CD4-positive, CD25-positive, alpha-beta regulatory T cell (primary cell): ENCODE data around the gene TFAP2E. TPM values are rescaled to one million over a fixed set of nuclear protein-coding genes. Genes with fewer than 3 reads are reported as not detected.

Experiments
- ATAC-seq, 2 donors: fragments of 150-1000 bp; cut with Tn5 transposase; one replicate each; pipeline ENCODE4 v1.10.0; 2021; ENCODE audit warnings: low read depth in 2 of 2, moderate number of reproducible peaks in 2 of 2, moderate library complexity in 1 of 2
- DNase-seq, 3 donors: peaks; one replicate each; pipeline versions ENCODE4 v3.0.0 to v3.0.0-alpha.2; 2012 to 2022; ENCODE audit warnings: mixed read lengths in 1 of 3
- H3K27ac ChIP-seq: one replicate; pipeline ENCODE4 v1.7.0; 2013; ENCODE audit warnings: mild to moderate bottlenecking, low read length; ENCODE audit not compliant: insufficient read depth, poor library complexity, severe bottlenecking
- H3K27me3 ChIP-seq: one replicate; pipeline ENCODE4 v1.7.0; 2013; ENCODE audit warnings: low read length; ENCODE audit not compliant: control insufficient read depth, insufficient read depth
- H3K36me3 ChIP-seq: one replicate; pipeline ENCODE4 v1.7.0; 2013; ENCODE audit warnings: mild to moderate bottlenecking, low read length, moderate library complexity; ENCODE audit not compliant: control insufficient read depth, insufficient read depth
- H3K4me1 ChIP-seq: 2 replicates; pipeline ENCODE4 v1.7.0; 2013; ENCODE audit warnings: mild to moderate bottlenecking, low read length; ENCODE audit not compliant: insufficient read depth, control insufficient read depth, poor library complexity, severe bottlenecking
- H3K4me3 ChIP-seq: one replicate; pipeline ENCODE4 v1.7.0; 2013; ENCODE audit warnings: low read depth, mild to moderate bottlenecking, low read length, moderate library complexity
- H3K9me3 ChIP-seq, 2 experiments: 1 replicate in 1 of 2; 2 replicates in 1 of 2; pipeline ENCODE4 v1.7.0; 2013; ENCODE audit warnings: low read length in 2 of 2, mild to moderate bottlenecking in 1 of 2, moderate library complexity in 1 of 2; ENCODE audit not compliant: control insufficient read depth in 2 of 2
- H3K27ac Mint-ChIP-seq, 3 donors: one replicate each; pipeline ENCODE4 v1.8.0; 2020 to 2022; ENCODE audit warnings: mild to moderate bottlenecking in 3 of 3, mixed read lengths in 3 of 3, moderate library complexity in 2 of 3
- H3K27me3 Mint-ChIP-seq: one replicate; pipeline ENCODE4 v1.8.0; 2022; ENCODE audit warnings: mild to moderate bottlenecking, mixed read lengths
- H3K36me3 Mint-ChIP-seq: one replicate; pipeline ENCODE4 v1.8.0; 2020; ENCODE audit warnings: mixed read lengths
- H3K4me1 Mint-ChIP-seq, 4 donors: one replicate each; pipeline ENCODE4 v1.8.0; 2020 to 2022; ENCODE audit warnings: mixed read lengths in 4 of 4, mild to moderate bottlenecking in 1 of 4
- H3K4me3 Mint-ChIP-seq, 4 donors: one replicate each; pipeline ENCODE4 v1.8.0; 2020 to 2022; ENCODE audit warnings: mild to moderate bottlenecking in 4 of 4, mixed read lengths in 4 of 4, moderate library complexity in 3 of 4
- H3K9me3 Mint-ChIP-seq, 7 donors: one replicate each; pipeline ENCODE4 v1.8.0; 2020 to 2022; ENCODE audit warnings: mixed read lengths in 7 of 7, mild to moderate bottlenecking in 3 of 7, moderate library complexity in 2 of 7
- polyA plus RNA-seq, 4 donors: library from polyadenylated mRNA; unstranded; fragments of 300-500 nt; fragmentation: Illumina TruSeq; gene quantifications; one replicate each; pipeline ENCODE4 v1.2.3, GENCODE V29; 2021
- total RNA-seq: library from RNA; stranded (reverse); gene quantifications from one replicate; pipeline ENCODE4 v1.2.3, GENCODE V29; 2022

Gene TFAP2E
- total and polyA plus RNA-seq, 5 donors from 2014 or later, result 0.17 to 5.1 (median 0.46) TPM; not detected in 1

- no peak for ATAC-seq
- peaks cover 7% of the 10 kb centered on the region for H3K4me1 ChIP-seq
- H3K36me3 ChIP-seq, result no peaks in the 10 kb centered on the region
- no peak overlapping the region for H3K27ac ChIP-seq
- H3K27me3 ChIP-seq, result no peaks in the 10 kb centered on the region
- Mint-ChIP-seq H3K9me3 (peaks cover 0 to 3% (median 0%) of the 10 kb centered on the region in 7 donors), H3K27me3 (no peaks in the 10 kb centered on the region), H3K4me3 (no peak overlapping the region), H3K36me3 (peaks cover 3% of the 10 kb centered on the region), H3K27ac (no peak overlapping the region), H3K4me1 (peaks cover 0 to 25% (median 15%) of the 10 kb centered on the region in 4 donors)
- no peaks in the 10 kb centered on the region for H3K9me3 ChIP-seq
- H3K4me3 ChIP-seq, result no peak overlapping the region
- no peak for DNase-seq
Observed at GRCh38 chr1:35570589-35571137, 2.5 kb upstream of the TFAP2E start.

GRCh38 chr1:35571263-35571662 lies 1.9 kb upstream of the TFAP2E start:
- Mint-ChIP-seq H3K9me3 (peaks cover 0 to 3% (median 0%) of the 10 kb centered on the region in 7 donors), H3K27me3 (peaks cover 4% of the 10 kb centered on the region), H3K4me1 (peaks cover 0 to 31% (median 18%) of the 10 kb centered on the region in 4 donors), H3K27ac (peak overlapping the region in 1 of 3 donors; percentile 15), H3K4me3 (peak overlapping the region in 1 of 4 donors; percentile 55), H3K36me3 (peaks cover 3% of the 10 kb centered on the region)
- Histone ChIP-seq H3K9me3 (no peaks in the 10 kb centered on the region), H3K36me3 (no peaks in the 10 kb centered on the region), H3K27ac (no peak overlapping the region), H3K4me1 (peaks cover 8% of the 10 kb centered on the region), H3K4me3 (no peak overlapping the region), H3K27me3 (no peaks in the 10 kb centered on the region)
- ATAC-seq (no peak), DNase-seq (no peak)

- peaks cover 6% of the 10 kb centered on the region for H3K27me3 Mint-ChIP-seq
- ATAC-seq (no peak), DNase-seq (no peak)
- H3K4me3 Mint-ChIP-seq, result no peak overlapping the region
- no peak overlapping the region for H3K4me3 ChIP-seq
- H3K9me3 ChIP-seq, result no peaks in the 10 kb centered on the region
- H3K27ac Mint-ChIP-seq, result peak overlapping the region in 1 of 3 donors; percentile 85
- H3K9me3 Mint-ChIP-seq, result peaks cover 0 to 3% (median 0%) of the 10 kb centered on the region in 7 donors
- H3K27ac ChIP-seq, result no peak overlapping the region
- H3K4me1 ChIP-seq, result peaks cover 16% of the 10 kb centered on the region
- H3K36me3 Mint-ChIP-seq, result no peaks in the 10 kb centered on the region
- H3K36me3 ChIP-seq, result no peaks in the 10 kb centered on the region
- no peaks in the 10 kb centered on the region for H3K27me3 ChIP-seq
- peaks cover 0 to 34% (median 20%) of the 10 kb centered on the region in 4 donors for H3K4me1 Mint-ChIP-seq
Observed at GRCh38 chr1:35572296-35572695, 818 bp upstream of the TFAP2E start.

GRCh38 chr1:35574125-35574654 lies 1.1 kb downstream of the TFAP2E start:
- Mint-ChIP-seq H3K27me3 (peaks cover 6% of the 10 kb centered on the region), H3K4me1 (peaks cover 0 to 37% (median 18%) of the 10 kb centered on the region in 4 donors), H3K4me3 (no peak overlapping the region), H3K36me3 (no peaks in the 10 kb centered on the region), H3K27ac (no peak overlapping the region), H3K9me3 (peaks cover 0 to 3% (median 0%) of the 10 kb centered on the region in 7 donors)
- no peak overlapping the region for H3K4me3 ChIP-seq
- H3K27me3 ChIP-seq, result no peaks in the 10 kb centered on the region
- H3K27ac ChIP-seq, result no peak overlapping the region
- ATAC-seq, result no peak
- no peaks in the 10 kb centered on the region for H3K9me3 ChIP-seq
- H3K4me1 ChIP-seq, result peaks cover 24% of the 10 kb centered on the region
- H3K36me3 ChIP-seq, result no peaks in the 10 kb centered on the region
- DNase-seq, result no peak

- ATAC-seq, result no peak
Observed at GRCh38 chr1:35574655-35575415, 1.7 kb downstream of the TFAP2E start.

GRCh38 chr1:35575416-35575958 lies 2.4 kb downstream of the TFAP2E start:
- H3K4me3 Mint-ChIP-seq, result peak overlapping the region; percentile 68 to 88 (median 79)
- Histone ChIP-seq H3K9me3 (no peaks in the 10 kb centered on the region), H3K27ac (no peak overlapping the region), H3K4me1 (peaks cover 24% of the 10 kb centered on the region), H3K27me3 (no peaks in the 10 kb centered on the region), H3K36me3 (no peaks in the 10 kb centered on the region), H3K4me3 (no peak overlapping the region)
- H3K4me1 Mint-ChIP-seq, result peaks cover 0 to 37% (median 18%) of the 10 kb centered on the region in 4 donors
- ATAC-seq, result no peak
- peaks cover 6% of the 10 kb centered on the region for H3K27me3 Mint-ChIP-seq
- peak overlapping the region in 2 of 3 donors; percentile 0 to 39 for H3K27ac Mint-ChIP-seq
- no peak for DNase-seq
- H3K9me3 Mint-ChIP-seq, result no peaks in the 10 kb centered on the region
- H3K36me3 Mint-ChIP-seq, result no peaks in the 10 kb centered on the region

More at GRCh38 chr1:35574655-35575415, 1.7 kb downstream of the TFAP2E start:
- no peaks in the 10 kb centered on the region for H3K36me3 Mint-ChIP-seq
- Histone ChIP-seq H3K4me1 (peaks cover 24% of the 10 kb centered on the region), H3K36me3 (no peaks in the 10 kb centered on the region), H3K27ac (no peak overlapping the region), H3K27me3 (no peaks in the 10 kb centered on the region), H3K9me3 (no peaks in the 10 kb centered on the region), H3K4me3 (no peak overlapping the region)
- H3K9me3 Mint-ChIP-seq, result peaks cover 0 to 3% (median 0%) of the 10 kb centered on the region in 7 donors
- peaks cover 0 to 37% (median 18%) of the 10 kb centered on the region in 4 donors for H3K4me1 Mint-ChIP-seq
- peaks cover 6% of the 10 kb centered on the region for H3K27me3 Mint-ChIP-seq
- no peak for DNase-seq
- H3K27ac Mint-ChIP-seq, result peak overlapping the region in 1 of 3 donors; percentile 39
- peak overlapping the region in 3 of 4 donors; percentile 68 to 88 (median 80) for H3K4me3 Mint-ChIP-seq

GRCh38 chr1:35576061-35576765 lies 3.1 kb downstream of the TFAP2E start:
- Histone ChIP-seq H3K27me3 (no peaks in the 10 kb centered on the region), H3K27ac (no peak overlapping the region), H3K9me3 (no peaks in the 10 kb centered on the region), H3K4me1 (peaks cover 24% of the 10 kb centered on the region), H3K4me3 (peak overlapping the region; percentile 41), H3K36me3 (no peaks in the 10 kb centered on the region)
- H3K27me3 Mint-ChIP-seq, result peaks cover 6% of the 10 kb centered on the region
- DNase-seq, result peak in 1 of 3 donors; percentile 44
- no peaks in the 10 kb centered on the region for H3K36me3 Mint-ChIP-seq
- ATAC-seq, result no peak
- H3K4me3 Mint-ChIP-seq, result peak overlapping the region; percentile 68 to 93 (median 88)
- H3K9me3 Mint-ChIP-seq, result no peaks in the 10 kb centered on the region
- peaks cover 0 to 37% (median 17%) of the 10 kb centered on the region in 4 donors for H3K4me1 Mint-ChIP-seq
- peak overlapping the region; percentile 0 to 92 (median 39) for H3K27ac Mint-ChIP-seq
